HepG2 (cell line): ENCODE measurements around the gene TTBK1. TPM values are rescaled to one million over a fixed set of nuclear protein-coding genes. Genes with fewer than 3 reads are reported as not detected.

Source experiments
- BCL6 ChIP-seq: IDR thresholded peaks from 2 replicates; pipeline ENCODE4 v1.6.1; 2016; ENCODE audit warnings: missing genetic modification reagents, missing compliant biosample characterization
- FOXO4 ChIP-seq: sonication (generic); formaldehyde crosslinking; conservative IDR thresholded peaks from 2 replicates; pipeline ENCODE4 v1.8.1; 2023; ENCODE audit warnings: missing genetic modification reagents
- GLMP ChIP-seq: sonication (generic); formaldehyde crosslinking; IDR thresholded peaks from 2 replicates; pipeline ENCODE4 v1.9.0; 2021; ENCODE audit warnings: missing genetic modification reagents, mild to moderate bottlenecking, borderline replicate concordance
- HCFC1 ChIP-seq: fragments of 150-350 bp; IDR thresholded peaks from 2 replicates; pipeline ENCODE4 v1.6.1; 2014; ENCODE audit warnings: low read depth, low read length
- KDM4B ChIP-seq: sonication (generic); formaldehyde crosslinking; IDR thresholded peaks from 2 replicates; pipeline ENCODE4 v1.4.0; 2020; ENCODE audit warnings: missing genetic modification reagents
- MED13 ChIP-seq: sonication (generic); formaldehyde crosslinking; IDR thresholded peaks from 2 replicates; pipeline ENCODE4 v1.5.0; 2020; ENCODE audit warnings: missing genetic modification reagents
- MXD3 ChIP-seq: IDR thresholded peaks from 2 replicates; pipeline ENCODE4 v1.6.1; 2016; ENCODE audit warnings: mild to moderate bottlenecking, missing biosample characterization, missing genetic modification reagents
- NFE2 ChIP-seq: sonication (generic); formaldehyde crosslinking; IDR thresholded peaks from 2 replicates; pipeline ENCODE4 v1.4.0; 2020; ENCODE audit warnings: missing genetic modification reagents
- POLR2AphosphoS2 ChIP-seq: IDR thresholded peaks from 2 replicates; pipeline ENCODE4 v1.6.1; 2011; ENCODE audit warnings: low read depth, low read length, improper control_type of control experiment
- PREB ChIP-seq: sonication (generic); formaldehyde crosslinking; IDR thresholded peaks from 2 replicates; pipeline ENCODE4 v1.4.0; 2020; ENCODE audit warnings: missing genetic modification reagents
- RARA ChIP-seq: IDR thresholded peaks from 2 replicates; pipeline ENCODE4 v1.6.1; 2016; ENCODE audit warnings: missing genetic modification reagents, missing compliant biosample characterization
- ZMYM3 ChIP-seq: sonication (generic); formaldehyde crosslinking; IDR thresholded peaks from 2 replicates; pipeline ENCODE4 v1.5.1; 2020; ENCODE audit warnings: mild to moderate bottlenecking, missing genetic modification reagents
- ZNF382 ChIP-seq: sonication (generic); formaldehyde crosslinking; IDR thresholded peaks from 2 replicates; pipeline ENCODE4 v1.5.0; 2020; ENCODE audit warnings: missing genetic modification reagents, mild to moderate bottlenecking, borderline replicate concordance
- ZNF552 ChIP-seq: sonication (generic); formaldehyde crosslinking; IDR thresholded peaks from 2 replicates; pipeline ENCODE4 v1.9.0; 2022; ENCODE audit warnings: missing genetic modification reagents, mild to moderate bottlenecking, borderline replicate concordance
- ZNF564 ChIP-seq: sonication (generic); formaldehyde crosslinking; IDR thresholded peaks from 2 replicates; pipeline ENCODE4 v1.8.1; 2023; ENCODE audit warnings: mild to moderate bottlenecking, missing genetic modification reagents
- ZNF704 ChIP-seq: sonication (generic); formaldehyde crosslinking; IDR thresholded peaks from 2 replicates; pipeline ENCODE4 v1.8.1; 2023; ENCODE audit warnings: mild to moderate bottlenecking, inconsistent platforms, moderate library complexity, missing genetic modification reagents, borderline replicate concordance
- ZNF780A ChIP-seq: sonication (generic); formaldehyde crosslinking; IDR thresholded peaks from 2 replicates; pipeline ENCODE4 v1.8.0; 2022; ENCODE audit warnings: mild to moderate bottlenecking, missing genetic modification reagents, moderate library complexity
- polyA plus RNA-seq, 8 experiments: library from polyadenylated mRNA; depleted of rRNA in 3 of 8; stranded (reverse) in 7 of 8; unstranded in 1 of 8; fragments of >200 nt; fragmentation: Illumina TruSeq in 4 of 8; extraction: Trizol in 4 of 8; gene quantifications; 2 replicates each; pipeline versions ENCODE4 v1.2.1 to v1.2.3, GENCODE V29; 2011 to 2016; ENCODE audit warnings: low read depth in 4 of 8, missing spikeins in 1 of 8, mixed read lengths in 1 of 8; ENCODE audit not compliant: insufficient read depth in 1 of 8
- total RNA-seq, 5 experiments: library from RNA; depleted of rRNA; stranded (reverse); fragments of >200 nt; fragmentation: Illumina TruSeq; extraction: Trizol; gene quantifications; 2 replicates each; pipeline ENCODE4 v1.2.3, GENCODE V29; 2016; ENCODE audit warnings: low read depth in 1 of 5
- TF ChIP-seq, protein P1 (sequence below): sonication (generic); formaldehyde crosslinking; conservative IDR thresholded peaks from 2 replicates; pipeline ENCODE4 v1.4.0; 2020; ENCODE audit warnings: missing genetic modification reagents
- TF ChIP-seq, protein P2 (sequence below): sonication (generic); formaldehyde crosslinking; IDR thresholded peaks from 2 replicates; pipeline ENCODE4 v1.4.0; 2020; ENCODE audit warnings: missing genetic modification reagents, mild to moderate bottlenecking, borderline replicate concordance

Gene TTBK1
- total and polyA plus RNA-seq, 2 of the 13 experiments (the other 11 are each of a cell fraction or from before 2014, with no cell fraction given), result 0.24 to 0.33 TPM

DNA sequence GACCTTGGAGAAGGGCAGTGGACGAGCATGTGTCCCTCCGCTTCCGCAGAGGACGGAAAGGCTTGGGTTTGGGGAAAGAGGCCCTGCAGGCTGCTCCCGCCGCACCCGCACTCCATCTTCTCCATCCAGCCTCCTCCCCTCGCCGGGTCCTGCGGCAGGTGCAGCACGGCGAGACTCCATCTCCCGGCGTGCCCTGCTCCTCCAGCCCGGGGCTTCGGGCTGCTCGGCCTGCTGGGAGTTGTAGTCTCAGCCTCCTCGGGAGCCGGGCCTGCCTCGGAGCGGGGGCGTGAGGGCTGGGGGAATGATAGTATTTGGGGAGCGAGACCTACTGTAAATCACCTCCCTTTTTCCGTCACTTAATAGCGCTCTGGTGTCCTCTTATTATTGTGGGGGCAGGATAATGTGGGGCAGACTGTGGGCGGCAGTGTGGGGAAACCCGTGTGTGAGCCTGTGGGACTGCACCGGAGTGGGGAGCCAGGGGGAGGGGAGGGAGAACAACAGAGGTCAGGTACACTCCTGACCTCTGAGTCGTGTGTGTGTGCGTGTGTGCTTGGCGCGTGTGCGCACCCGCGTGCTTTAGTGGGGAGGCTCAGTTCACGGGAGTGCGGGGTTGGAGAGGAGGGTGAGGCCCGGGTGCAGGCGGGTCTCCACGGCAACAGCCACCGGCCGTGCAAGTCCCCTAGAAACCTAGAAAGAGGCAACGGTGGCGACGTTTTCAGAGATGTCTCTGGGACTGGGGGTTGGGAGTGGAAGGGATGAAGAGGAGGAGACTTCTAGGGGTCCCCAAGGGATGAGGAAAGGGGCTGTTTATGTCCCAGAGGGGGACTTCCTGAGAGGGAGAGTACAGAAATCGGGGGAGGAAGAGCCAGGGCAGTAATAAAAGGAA, 4.1 kb downstream of the TTBK1 start (continued):
- TF ChIP-seq PREB (CRISPR knock-in tag) (no peak), NFE2 (CRISPR knock-in tag) (no peak), ZNF564 (CRISPR knock-in tag) (no peak; the same call in 1 of the 2 replicates), ZNF382 (CRISPR knock-in tag) (no peak), ZNF704 (peak; percentile 90), KDM4B (no peak), ZNF552 (no peak), FOXO4 (CRISPR knock-in tag) (no peak), POLR2AphosphoS2 (no peak), HCFC1 (peak; percentile 98), RARA (CRISPR knock-in tag) (0 out of 2 replicates have a peak, but pooled peaks have one; percentile 3), ZNF780A (CRISPR knock-in tag) (0 out of 2 replicates have a peak, but pooled peaks have one; percentile 64), BCL6 (CRISPR knock-in tag) (0 out of 2 replicates have a peak, but pooled peaks have one; percentile 22), MXD3 (CRISPR knock-in tag) (no peak; the same call in 1 of the 2 replicates), MED13 (no peak), GLMP (CRISPR knock-in tag) (no peak), ZMYM3 (no peak)
- TF ChIP-seq, protein P1, sequence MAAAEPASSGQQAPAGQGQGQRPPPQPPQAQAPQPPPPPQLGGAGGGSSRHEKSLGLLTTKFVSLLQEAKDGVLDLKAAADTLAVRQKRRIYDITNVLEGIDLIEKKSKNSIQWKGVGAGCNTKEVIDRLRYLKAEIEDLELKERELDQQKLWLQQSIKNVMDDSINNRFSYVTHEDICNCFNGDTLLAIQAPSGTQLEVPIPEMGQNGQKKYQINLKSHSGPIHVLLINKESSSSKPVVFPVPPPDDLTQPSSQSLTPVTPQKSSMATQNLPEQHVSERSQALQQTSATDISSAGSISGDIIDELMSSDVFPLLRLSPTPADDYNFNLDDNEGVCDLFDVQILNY (CRISPR knock-in tag), result no peak
- TF ChIP-seq, protein P2, sequence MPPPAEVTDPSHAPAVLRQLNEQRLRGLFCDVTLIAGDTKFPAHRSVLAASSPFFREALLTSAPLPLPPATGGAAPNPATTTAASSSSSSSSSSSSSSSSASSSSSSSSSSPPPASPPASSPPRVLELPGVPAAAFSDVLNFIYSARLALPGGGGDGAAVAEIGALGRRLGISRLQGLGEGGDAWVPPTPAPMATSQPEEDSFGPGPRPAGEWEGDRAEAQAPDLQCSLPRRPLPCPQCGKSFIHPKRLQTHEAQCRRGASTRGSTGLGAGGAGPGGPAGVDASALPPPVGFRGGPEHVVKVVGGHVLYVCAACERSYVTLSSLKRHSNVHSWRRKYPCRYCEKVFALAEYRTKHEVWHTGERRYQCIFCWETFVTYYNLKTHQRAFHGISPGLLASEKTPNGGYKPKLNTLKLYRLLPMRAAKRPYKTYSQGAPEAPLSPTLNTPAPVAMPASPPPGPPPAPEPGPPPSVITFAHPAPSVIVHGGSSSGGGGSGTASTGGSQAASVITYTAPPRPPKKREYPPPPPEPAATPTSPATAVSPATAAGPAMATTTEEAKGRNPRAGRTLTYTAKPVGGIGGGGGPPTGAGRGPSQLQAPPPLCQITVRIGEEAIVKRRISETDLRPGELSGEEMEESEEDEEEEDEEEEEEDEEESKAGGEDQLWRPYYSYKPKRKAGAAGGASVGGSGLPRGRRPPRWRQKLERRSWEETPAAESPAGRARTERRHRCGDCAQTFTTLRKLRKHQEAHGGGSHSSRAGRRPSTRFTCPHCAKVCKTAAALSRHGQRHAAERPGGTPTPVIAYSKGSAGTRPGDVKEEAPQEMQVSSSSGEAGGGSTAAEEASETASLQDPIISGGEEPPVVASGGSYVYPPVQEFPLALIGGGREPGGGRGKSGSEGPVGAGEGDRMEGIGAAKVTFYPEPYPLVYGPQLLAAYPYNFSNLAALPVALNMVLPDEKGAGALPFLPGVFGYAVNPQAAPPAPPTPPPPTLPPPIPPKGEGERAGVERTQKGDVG (CRISPR knock-in tag), result no peak; the same call in 1 of the 2 replicates
